NOMO-1 treated with dmso at 0.1 percent for 144 hours (cell line): ENCODE results near the gene SLC17A9.

Experiments
- DNase-seq: peaks from one replicate; lab custom pipeline; 2025; ENCODE audit not compliant: unreplicated experiment; lab: John Stamatoyannopoulos, UW

The SLC17A9 gene

DNA sequence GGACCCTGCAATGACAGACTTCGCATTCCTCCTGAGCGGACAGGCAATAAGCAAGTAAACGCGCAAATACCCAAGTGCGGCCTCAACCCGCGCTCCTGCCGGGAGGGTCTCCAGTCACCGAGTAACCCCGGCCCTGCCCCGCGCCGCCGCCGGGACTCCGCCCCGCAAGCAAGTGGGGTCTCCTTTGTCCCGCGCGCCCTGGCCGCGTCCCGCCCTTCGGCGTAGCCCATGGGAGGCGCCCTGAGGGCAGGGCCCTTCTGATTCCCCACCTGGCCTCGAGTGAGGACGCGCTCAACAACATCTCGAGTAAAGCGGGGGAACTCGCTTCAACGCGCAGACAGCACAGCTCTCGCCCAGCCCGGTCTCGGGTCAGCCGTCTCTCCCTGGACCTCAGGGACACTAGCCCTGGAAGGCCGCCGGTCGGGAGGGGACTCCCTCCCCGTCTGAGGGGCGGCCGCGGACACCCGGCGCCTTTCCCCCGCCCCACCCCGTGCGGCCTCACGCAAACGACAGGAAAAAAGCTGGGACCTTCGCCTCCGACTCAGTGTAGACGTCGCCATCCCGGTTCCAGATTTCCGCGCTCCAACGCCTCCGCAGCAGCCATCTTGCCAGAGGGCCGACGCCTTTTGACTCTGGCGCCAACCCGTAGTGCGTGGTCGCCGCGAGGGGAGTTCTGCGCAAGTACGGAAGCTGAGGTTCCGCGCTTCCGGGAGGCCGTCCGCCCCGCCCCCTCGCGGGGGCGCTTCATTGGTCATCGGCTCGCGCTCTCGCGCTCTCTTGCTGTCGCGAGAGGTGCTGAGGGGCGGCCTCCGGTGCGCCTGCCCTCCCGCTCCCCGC, 15.0 kb upstream of the SLC17A9 start:
- DNase-seq: peak; percentile 91

DNA sequence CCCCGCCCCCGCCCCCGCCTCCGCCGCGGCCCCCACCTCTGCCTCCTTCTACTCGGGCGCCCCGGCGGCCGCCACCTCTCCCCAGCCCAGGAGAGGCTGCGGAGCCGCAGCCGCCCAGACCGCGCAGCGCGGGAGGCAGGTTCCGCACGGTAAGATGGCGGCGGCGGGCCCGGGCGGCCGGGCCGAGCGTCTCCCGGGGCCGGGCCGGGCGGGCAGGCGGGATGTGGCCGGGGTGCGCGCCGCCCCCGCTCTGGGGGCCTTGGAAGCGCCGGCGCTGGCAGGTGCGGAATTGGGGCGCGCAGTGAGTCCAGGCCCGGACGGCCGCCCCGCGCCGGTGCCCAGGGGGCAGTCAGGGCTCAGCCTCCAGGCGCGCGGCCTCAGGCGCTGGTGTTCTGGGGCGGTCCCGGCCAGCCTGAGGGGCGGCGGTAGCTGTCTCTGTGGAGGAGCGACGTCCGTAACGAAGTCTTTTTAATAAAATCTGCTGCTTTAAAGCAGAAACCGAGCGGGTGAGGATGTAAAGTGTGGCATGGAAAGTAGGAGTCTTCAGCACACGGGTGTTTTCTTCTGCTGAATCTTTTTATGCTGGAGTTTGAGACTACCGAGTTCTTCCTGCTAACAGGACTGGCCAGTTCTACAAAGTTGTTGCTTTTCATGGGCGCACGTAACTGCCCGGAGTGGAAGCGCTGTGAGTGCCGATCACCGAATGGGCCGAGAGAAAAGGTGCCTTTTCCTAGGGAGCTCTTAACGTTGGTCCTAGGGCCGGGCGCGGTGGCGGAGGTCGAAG, 14.2 kb upstream of the SLC17A9 start, which contains the start of gene GID8:
GID8 (plus strand) TSS at position 43 of the 784 bp plus-strand sequence. CDS start 3,356 bp downstream, outside the sequence.
- DNase-seq: no peak

- no peak for DNase-seq
These were observed 11.6 kb upstream of the SLC17A9 start for GRCh38 chr20:62940875-62941274.

DNA sequence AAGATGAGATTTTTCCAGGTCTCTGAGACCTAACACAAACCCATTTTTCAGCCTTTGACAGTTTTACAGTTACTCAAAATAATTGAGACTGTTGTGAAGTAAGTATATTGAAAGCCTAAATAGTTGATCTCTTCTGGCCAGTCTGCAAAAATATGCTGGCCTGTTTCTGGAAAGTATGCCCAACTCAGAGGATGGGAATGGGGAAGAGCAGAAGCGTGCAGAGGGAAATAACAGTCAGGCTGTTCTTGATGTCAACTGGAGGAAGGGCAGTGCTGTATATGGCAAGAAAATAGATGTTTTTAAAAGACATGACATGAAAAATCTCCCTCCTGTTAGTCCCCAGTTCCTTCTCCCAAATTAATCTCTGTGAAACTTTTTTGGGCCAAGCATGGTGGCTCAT, 10.7 kb upstream of the SLC17A9 start:
- DNase-seq: no peak

DNA sequence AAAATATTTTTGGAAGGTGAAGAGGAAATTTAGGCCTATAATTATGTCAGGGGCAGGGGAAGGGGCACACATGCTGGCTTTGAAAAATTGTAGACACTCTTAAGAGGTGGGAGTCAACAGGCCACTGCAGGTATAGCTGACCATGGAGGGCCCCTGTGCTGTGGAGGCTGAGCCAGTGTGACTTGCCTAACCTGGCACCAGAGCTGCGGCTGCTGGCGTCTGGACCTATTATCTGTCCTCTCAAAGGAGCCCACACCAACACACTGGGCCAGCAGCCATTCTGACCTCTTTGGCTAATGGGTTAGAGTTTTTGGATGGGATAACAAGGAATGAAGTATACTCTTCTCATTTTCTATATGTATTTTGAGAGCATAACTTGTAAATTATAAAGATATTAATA, 10.1 kb upstream of the SLC17A9 start:
- no peak for DNase-seq

DNA sequence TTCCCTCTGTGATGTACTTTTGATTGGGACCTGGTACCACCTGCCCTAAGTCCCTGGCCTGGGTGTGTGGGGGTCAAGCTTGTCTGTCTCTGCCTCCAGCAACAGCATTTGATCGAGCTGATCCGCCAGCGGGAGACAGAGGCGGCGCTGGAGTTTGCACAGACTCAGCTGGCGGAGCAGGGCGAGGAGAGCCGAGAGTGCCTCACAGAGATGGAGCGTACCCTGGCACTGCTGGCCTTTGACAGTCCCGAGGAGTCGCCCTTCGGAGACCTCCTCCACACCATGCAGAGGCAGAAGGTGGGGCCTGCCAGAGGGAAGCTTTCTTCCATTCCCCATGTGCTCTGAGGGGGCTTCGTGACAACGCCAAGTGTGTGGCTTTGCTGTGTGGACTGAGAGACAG, 9.1 kb upstream of the SLC17A9 start:
- no peak for DNase-seq

DNA sequence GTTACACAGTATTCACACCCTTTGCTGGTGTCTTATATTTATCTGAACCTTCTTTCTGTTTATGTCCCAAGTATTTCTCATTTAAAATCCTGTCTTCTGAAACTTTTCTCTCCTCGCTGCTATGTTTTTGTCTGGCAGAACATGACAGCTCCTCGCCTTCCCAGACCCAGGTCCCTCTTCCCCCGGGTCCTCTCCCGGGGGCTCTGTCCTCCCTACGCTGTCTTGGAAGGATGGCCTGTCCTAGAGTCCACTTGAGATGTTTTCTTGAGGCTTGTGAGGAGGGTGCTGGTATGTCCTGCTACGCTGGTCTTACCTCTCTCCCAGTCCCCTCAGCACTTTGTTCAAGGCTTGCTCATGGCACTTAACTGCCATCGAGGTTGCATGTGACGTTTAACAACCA, 8.3 kb upstream of the SLC17A9 start:
- DNase-seq: no peak

DNA sequence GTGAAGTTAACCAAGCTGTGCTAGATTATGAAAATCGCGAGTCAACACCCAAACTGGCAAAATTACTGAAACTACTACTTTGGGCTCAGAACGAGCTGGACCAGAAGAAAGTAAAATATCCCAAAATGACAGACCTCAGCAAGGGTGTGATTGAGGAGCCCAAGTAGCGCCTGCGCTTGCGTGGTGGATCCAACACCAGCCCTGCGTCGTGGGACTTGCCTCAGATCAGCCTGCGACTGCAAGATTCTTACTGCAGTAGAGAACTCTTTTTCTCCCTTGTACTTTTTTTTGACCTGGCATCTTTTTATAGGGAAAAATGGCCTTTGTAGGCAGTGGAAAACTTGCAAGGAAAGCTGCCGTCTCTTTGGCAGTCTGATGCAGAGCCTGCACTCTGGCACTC, 7.8 kb upstream of the SLC17A9 start:
- DNase-seq: no peak

GRCh38 chr20:62945771-62946339, 6.7 kb upstream of the SLC17A9 start:
- no peak for DNase-seq

DNA sequence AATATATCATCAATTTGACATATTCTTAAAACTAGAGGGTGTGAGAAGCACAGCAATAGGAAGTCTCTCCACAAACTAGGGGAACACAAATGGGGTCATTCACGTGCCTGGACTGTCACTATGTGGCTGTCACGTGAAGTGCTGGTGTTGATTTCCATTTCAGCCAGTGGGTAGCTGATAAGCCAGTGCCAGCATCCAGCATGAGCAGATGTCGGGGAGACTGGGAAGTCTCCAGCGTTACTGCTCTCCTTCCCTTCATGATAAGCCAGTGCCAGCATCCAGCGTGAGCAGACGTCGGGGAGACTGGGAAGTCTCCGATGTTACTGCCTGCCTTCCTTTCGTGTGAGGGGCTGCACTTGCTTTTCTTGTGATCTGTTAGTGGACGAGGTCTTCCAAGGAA, 5.6 kb upstream of the SLC17A9 start:
- DNase-seq: no peak

DNA sequence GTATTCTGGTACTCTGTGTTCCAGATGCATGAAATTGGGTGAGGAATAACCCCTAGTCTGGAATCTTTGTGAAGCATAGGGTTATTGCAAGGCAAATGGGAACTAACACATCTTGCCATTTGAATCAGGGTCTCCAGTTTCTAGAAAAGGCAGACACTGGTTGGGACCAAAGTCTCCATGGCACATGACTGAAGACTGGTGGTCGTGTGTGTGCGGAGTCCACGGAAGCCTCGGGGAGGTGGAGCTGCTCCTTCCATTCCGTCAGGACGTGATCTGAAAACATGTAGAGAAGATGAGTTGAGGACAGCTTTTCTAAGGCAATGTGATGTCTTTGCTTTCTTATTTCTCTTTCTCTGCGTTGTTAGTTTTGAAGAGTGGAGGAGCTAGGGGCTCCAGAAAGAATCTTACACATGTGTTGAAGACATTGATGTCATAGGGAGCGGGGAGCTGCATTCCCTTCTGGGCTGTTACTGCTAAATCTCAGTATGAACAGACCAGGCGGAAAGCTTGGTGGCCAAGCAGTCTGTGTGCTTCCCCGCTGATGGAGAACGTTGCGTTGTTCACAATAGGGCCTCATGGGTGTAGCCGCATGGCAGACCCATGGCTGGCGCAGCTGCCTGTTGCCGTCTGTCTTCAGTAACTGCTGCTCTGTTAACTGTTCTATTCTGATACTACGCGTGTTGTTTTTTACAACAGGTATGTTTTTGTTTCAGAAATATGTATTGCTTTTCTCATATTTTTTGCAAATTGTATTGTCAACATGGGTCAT, 4.8 kb upstream of the SLC17A9 start:
- no peak for DNase-seq

DNA sequence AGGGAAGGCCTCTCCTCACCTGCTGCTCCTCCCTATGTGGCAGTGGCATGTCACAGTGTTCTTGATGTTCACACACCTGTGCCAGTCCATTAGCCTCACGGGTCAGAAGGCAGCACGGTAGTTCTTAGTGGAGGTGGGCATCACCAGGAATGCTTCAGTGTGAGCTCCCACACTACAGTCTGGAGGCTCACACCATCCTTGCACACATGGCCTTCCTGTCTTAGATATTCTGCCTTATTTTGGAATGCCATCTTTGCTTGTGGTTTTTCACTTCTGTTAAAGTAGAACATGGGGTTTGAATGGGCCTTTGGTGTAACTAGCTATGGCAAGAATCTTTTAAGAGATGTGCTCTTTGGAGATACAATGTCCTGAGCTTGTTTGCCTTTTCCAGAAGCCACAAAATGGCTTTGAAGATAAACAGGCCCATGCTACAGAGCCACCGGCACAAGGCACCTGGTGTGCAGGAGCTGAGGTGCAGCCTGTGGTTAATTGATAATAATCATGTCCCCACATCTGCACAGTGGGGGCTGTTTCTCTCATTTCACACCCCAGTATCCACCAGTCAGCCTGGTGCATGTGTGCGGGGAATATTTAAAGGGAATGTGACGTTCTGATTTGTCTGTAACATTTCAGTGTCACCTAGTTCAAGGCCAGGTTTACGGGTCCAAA, 3.2 kb upstream of the SLC17A9 start:
- no peak for DNase-seq

GRCh38 chr20:62949962-62950361, 2.5 kb upstream of the SLC17A9 start:
- no peak for DNase-seq

- no peak for DNase-seq
These were observed 1.8 kb upstream of the SLC17A9 start for GRCh38 chr20:62950741-62951140.

DNA sequence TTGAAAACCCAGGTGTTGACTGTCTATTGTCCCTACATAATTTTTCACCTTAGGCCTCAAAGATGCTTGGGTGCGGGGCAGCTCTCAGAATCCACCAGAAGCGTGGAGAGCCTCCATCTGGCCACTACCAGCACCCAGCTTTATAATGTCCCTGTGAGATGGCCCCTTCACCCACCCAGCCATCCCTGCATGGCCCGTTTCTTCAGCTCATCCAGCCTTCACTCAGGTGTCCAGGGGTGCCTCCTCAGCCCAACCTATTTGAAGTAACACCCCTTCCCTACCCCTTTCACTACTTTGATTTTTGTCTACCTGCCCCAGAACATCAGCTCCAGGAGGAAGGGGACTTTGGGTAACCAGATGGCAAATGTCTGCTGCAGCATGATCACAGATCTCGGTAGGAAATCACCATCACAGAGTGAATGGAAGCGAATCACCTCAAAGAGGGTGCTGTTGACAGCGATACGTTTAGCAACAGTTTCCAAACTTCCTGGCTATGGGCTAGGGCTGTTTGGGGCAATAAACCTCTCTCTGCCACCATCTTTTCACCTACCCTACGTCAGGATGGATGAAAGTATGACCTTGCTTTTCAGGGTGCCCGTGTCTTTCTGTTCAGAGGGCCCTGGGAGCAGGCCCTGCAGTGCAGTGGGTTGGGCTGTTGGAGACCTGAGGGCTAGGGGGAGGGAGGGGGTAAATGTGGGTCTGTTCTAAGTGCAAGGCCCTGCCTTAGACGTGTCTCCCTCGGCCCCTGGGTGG, 1.2 kb upstream of the SLC17A9 start:
- no peak for DNase-seq

- no peak for DNase-seq
These were observed 575 bp upstream of the SLC17A9 start for GRCh38 chr20:62951896-62952372.

DNA sequence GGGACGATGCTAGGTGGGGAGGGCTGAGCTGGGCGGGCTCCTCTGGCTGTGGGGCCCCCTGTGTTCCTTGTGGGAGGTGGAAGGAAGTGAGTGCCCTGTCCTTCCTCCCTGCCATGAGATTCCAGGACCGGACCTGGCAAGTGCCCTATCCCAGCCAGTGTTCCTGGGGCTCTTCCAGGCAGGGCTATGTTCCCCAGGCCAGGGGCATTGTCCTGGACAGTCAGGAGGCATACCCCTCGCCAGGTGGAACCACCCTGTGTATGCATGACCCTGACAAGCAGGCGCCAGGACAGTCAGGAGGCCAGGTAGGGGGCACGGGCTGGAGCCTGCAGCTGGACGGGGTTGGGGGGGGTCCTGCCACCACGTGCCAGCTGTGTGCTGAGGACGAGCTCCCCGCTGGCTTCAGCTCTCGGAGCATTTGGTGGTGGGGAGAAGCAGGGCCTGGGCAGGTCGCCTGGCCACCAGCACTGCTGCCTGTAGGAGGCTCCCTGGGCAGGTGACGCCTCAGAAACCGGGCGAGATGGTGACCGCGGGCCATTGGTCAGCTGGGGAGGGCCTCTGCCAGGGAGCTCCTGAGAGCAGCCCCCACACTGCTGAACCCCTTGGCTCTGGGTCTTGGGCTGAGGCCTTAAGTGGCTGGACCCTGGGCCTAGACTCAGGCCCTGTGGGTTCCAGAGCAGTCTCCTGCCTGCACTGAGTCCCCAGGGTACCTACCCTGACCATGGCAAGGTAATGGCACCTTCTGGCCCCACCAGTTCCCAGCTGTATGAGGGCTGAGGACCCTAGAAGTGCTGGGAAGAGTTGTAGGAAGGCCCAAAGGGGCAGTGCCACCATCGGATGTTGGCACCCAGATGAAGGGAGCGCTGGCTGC, 694 bp downstream of the SLC17A9 start:
- no peak for DNase-seq

GRCh38 chr20:62953839-62954703, 1.6 kb downstream of the SLC17A9 start:
- DNase-seq: peak; percentile 96
